Upper lobe of left lung (tissue), 4 donors: Measurements from ENCODE around the gene TVP23C.

Experiments used
- POLR2A ChIP-seq, 4 donors: fragments of 450-650 bp; IDR thresholded peaks; one replicate each; pipeline ENCODE4 v1.5.1; 2016 to 2017; ENCODE audit warnings: antibody characterized with exemption in 4 of 4, mild to moderate bottlenecking in 2 of 4
- TF ChIP-seq, protein P1 (sequence below), 6 experiments: fragments of 450-650 bp in 4 of 6; fragments of 200-600 bp in 2 of 6; sonication (generic) in 2 of 6; IDR thresholded peaks; one replicate each; pipeline ENCODE4 v1.5.1; 2016 to 2019; ENCODE audit warnings: antibody characterized with exemption in 6 of 6

DNA sequence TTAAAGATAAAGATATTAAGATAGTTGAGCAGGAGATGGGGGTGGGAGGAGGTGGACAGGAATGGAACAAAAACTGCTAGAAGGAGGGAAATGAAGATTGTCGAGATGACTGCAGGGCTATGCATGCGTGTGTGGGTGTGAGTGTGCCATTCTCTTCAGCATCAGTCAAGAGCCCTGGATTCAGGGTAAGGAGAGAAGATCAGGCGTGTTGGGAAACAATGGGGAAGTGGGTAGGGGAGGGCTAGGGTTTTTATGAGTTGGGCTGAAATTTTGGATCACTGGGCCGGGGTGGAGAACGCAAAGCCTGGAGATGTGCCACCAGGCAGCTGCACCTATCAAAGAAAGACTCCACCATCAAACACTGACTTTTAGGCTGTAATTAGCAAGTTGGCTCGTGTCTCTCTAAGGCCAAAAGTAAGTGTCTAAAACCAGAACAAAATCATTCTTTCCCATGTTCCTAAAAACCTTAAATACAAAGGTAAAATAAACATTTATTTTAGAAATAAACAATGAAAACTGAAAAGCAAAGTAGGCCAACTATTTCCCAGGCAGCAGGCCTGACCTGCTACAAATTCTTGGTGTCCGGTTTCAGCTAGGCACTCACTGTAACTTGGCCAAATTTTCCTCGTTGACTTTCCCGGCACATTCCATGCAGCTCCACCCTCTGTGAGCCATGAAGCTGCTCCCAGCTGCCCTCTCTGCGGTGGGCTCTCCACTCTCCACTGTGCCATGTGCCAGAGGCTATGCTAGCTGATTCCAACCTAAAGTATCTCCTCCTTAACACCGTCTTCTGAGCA is 100.1 kb downstream of the TVP23C start:
- no peak for TF ChIP-seq POLR2A (IDR thresholded peaks at IDR 0.05)
- TF ChIP-seq, protein P1, sequence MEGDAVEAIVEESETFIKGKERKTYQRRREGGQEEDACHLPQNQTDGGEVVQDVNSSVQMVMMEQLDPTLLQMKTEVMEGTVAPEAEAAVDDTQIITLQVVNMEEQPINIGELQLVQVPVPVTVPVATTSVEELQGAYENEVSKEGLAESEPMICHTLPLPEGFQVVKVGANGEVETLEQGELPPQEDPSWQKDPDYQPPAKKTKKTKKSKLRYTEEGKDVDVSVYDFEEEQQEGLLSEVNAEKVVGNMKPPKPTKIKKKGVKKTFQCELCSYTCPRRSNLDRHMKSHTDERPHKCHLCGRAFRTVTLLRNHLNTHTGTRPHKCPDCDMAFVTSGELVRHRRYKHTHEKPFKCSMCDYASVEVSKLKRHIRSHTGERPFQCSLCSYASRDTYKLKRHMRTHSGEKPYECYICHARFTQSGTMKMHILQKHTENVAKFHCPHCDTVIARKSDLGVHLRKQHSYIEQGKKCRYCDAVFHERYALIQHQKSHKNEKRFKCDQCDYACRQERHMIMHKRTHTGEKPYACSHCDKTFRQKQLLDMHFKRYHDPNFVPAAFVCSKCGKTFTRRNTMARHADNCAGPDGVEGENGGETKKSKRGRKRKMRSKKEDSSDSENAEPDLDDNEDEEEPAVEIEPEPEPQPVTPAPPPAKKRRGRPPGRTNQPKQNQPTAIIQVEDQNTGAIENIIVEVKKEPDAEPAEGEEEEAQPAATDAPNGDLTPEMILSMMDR (IDR thresholded peaks at IDR 0.05) = no peak
